HG02642 (cell line): Measurements from ENCODE around the gene ADAM22.

ENCODE experiments used
- ATAC-seq: cut with Tn5 transposase; IDR thresholded peaks from one replicate; pipeline ENCODE4 v1.9.1; 2021; ENCODE audit warnings: mild to moderate bottlenecking; ENCODE audit not compliant: unreplicated experiment, poor library complexity

The ADAM22 gene

DNA sequence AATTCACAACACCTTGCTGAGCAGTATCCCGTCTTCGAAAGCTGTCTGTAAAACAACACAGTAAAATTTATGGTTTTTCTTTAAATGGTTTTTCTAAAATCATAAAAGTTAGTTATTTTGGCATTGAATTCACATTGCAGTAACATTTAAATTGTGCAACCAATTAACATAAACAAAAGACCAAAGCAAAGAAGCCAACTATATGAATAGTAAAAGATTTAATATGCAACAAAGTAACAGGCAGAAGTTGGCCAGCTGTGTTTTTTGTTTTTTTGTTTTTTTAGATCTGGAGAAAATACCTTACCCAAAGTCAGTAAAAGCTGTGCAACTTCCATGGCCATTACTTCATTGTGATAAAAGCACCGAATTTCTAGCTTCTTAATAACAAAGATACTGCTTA is 274.5 kb downstream of the ADAM22 start:
- ATAC-seq: no peak

DNA sequence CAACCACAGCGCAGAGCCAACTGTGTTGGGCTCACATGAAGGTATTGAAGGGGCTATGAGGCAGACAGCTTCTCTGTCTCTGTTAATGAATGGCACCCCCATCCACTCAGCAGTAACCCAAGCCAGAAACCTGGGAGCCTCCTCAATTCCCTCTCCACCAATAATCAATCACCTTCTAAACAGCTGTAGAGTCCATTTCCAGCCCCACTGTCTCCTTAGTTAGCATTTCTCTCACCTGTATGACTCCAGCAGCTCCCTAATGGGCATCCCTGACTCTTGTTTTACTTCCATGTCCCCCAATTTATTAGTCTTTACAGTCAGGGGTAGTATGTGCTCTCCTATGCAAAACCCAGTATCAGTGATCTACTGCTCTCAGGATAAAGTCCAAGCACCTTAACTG is 278.9 kb downstream of the ADAM22 start:
- no peak for ATAC-seq

DNA sequence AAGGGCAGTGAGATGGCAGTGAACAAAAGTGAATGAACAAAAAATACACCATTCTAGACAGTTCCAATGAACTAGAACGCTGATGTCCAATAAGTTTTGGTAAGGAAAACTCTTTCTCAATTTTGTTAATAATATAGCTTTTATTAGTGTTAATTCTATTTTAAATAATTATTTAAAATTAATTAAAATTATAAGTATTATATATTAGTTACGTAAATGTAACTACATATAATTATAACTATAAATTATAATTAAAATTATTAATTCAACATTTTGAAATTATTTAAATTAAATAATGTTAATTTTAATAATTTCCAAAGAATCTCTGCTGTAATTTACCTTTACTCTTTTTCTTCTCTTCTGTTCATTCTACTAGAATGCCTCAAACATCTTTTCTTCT is 280.4 kb downstream of the ADAM22 start:
- no peak for ATAC-seq

DNA sequence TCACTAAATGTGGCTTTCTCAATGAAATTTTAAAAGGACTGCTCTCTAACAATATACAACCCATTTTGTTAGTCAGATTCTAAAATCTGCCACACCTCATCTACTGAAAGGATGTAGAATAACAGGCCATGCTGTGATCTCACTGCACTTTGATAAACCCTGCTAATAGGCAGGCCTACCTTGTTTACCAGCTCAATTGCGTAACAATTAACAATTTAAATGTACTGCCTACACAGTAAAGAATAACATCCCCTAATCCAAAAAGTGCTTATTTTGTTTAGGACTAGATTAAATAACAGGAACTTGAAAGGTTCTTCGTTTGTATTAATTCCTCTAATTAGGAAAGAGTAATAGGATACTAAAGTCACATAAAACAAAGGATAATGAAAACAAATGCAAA is 281.2 kb downstream of the ADAM22 start:
- ATAC-seq: no peak

DNA sequence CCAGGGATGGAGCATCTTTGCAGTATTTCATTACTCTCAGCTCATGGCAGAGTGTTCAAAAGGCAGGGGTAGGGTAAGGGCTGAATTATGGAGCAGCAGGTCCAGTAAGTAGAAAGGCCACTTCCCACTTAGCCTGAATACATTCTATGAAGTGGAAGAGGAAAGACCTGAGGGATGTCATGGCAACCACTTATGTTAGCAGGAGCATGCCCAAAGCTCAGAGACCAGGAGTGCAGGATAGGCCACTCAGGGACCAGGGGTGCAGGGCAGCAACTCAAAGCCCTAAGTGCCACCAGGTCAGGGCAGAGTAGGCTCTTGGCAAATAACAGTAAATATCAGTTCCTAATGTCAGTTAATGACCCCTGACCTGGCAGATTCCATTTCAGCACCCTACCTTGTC is 282.2 kb downstream of the ADAM22 start:
- ATAC-seq: no peak

GRCh38 chr7:88217675-88218428 is 283.8 kb downstream of the ADAM22 start:
- peak; percentile 74 for ATAC-seq

DNA sequence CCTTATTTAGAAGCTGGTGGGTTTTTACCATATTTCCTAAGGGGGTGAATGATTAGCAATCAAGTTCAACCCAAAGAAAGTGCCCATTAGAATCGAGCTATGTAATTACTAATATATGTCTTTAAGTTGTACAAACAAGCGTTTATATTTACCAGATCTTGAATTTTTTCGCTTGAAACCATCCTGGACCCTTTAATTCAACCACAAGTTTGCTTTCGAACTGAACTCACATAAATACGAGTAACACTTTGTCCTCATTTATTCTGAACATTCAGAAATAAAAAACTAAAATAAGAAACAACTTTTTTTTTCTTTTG is 284.3 kb downstream of the ADAM22 start:
- no peak for ATAC-seq

DNA sequence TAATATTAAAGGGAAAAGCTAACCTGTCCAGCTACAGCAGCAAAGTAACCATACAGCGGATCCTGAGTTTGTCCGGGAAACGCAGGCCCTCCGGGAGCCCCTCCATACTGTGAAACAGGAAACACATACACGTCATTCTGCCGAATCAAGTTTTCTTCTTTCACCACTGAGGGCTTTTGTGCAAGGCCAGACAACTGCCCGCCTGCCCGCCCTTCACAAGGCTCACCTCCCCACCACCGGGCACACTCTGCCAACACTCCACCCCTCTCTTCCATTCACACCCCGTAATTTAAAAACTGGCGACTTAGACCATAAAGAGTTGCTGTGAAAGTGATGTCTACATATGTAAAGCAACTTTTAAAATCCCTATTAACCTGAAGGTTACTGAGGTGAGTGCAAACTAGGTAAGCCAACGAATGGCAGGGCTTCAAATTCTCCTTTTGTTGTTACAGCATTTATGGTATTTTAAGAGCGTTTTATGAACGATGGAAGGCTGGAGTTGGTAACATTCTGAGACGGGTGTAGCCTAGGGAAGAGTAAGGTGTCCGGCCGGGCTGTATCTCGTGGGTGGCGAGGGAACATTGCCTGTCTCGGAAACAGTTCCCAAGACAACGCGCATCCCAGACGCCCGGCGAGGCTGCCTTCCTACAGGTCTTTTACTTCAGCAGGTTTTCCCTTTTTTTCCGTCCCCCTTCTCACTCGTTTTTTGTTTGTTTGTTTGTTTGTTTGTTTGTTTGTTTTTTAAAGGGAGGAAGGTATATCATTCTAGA is 285.0 kb downstream of the ADAM22 start:
- ATAC-seq: peak; percentile 32

DNA sequence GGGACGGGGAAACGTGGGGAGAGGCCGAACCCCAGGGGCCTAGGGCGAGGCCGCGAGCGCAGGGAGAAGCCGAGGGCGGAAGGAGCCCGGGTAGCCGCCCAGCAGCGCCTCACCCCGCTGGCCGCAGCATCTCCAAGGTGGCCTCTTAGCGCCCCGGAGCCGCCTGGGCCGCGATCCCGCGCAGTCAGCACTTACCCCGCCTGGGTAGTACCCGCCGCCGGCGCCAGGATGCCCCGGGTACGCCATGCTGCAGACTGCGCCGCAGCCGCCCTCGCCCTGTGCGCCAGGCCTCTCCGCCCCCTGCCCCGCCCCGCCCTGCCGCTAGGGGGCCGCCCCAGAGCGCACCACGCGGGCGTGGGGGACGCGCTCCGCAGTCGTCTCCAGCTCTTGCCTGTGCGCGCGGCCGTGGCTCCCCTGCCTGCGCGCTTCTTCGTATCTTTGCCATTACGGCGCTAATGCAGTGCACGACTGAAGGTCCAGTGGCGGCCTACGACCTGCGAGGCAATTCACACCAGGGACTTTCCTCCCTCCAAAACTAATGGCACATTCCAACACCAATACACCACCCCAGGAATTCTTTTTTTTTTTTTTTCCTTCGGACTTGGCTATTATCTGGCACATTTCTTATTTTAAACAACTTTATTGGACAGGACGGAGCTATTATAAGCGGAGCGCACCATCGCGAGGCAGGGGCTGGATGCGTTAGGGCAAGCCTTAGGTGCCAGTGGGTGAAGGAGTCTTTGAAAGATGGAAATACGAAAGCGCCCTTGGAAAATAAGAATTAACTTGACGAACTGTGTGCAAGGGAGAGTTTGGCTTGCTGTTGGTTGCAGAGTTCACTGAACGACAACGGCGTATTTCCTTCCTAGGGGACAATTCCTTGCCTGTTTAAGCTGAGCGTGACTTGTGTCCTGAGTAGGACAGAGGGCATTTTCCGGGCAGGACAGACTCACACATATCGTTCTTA is 286.0 kb downstream of the ADAM22 start, which contains the start of gene SRI:
TSS of gene SRI (minus strand) at position 258 of the 967 bp plus-strand sequence. CDS start at position 246, 12 bp downstream.
- peak; percentile 78 for ATAC-seq

- ATAC-seq: no peak
These were observed 289.2 kb downstream of the ADAM22 start for GRCh38 chr7:88223265-88223664.

DNA sequence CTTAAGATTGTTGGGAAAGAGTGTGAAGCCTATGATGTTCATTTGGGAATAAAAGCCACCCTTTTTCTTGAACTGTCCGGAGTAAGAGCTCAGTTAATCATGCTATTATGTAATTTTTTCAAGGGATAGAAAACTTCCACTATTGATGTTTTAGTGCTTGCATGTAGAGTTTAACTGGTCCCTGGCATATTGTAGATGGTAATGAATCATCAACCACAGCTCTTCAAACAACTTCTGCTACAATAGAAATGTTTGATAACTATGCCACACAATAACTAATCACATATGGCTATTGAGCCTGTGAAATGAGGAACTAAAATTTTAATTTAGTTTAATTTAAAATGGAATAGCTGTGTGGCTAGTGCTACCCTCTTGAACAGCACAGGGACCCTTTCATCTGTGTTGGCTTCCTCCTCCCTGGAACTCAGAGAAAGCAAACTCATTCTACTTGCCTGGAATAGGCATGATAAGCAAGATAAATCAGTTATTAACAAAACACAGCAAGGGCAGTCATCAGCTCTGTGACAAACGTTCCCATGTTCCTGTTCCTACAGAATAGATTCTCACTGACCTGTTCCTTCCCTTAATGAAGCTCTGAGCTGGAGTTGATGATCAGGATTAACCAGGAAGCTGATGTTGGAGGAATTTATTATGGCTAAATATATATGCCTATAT is 290.7 kb downstream of the ADAM22 start:
- no peak for ATAC-seq

- no peak for ATAC-seq
These were observed 292.1 kb downstream of the ADAM22 start for GRCh38 chr7:88226201-88226600.

DNA sequence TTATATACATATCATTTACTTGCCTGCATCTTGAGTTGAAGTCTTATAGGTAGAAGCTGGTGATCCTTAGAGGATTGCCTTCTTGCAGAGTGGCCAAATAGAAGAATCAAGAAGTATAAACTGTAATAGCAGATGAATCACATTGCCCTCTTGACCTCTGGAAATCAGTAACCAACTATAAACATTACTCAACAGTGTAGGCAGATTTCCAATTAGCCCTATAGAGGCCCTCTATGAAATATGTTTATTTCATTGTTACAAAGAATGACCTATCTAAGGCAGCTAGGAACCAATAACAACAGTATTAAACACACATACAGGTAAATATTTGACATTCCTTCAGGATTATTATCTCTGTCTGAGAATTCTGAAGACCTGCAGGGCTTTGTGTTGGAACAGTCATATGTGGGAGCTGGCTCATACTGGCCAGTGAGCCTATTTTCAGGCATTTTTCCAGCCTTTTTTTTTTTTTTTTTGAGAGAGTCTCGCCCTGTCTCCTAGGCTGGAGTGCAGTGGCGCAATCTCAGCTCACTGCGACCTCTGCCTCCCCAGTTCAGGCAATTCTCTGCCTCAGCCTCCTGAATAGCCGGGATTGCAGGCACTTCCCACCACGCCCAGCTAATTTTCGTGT is 292.9 kb downstream of the ADAM22 start:
- ATAC-seq: no peak

DNA sequence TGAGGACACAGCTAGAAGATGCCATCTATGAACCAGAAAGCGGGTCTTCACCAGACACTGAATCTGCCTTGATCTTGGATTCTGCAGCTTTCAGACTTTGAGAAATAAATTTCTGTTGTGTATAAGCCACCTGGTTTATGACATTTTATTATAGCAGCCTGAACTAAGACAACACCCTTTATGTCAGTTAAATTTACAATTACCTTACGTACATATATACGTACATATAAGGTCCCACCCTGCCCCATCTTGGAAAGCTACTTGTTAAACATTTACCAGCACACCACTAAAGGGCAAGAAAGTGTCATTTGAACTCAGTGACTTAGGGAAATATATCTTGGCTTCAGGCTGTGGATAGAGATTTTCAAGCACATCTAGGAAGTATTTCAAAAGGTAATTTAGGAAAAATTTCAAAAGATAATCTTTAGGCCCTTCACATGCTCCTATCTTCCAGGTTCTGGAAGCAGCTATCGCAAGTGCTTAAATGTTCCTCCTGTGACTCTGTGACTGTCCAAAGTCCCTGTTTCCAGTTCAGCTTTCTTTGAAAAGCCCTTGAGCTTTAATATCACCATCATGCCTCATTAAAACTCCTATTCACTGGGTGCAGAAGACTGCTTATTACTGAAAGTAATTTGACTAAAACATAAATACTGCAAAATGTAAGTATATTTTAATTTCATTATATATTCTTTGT is 295.4 kb downstream of the ADAM22 start:
- no peak for ATAC-seq

DNA sequence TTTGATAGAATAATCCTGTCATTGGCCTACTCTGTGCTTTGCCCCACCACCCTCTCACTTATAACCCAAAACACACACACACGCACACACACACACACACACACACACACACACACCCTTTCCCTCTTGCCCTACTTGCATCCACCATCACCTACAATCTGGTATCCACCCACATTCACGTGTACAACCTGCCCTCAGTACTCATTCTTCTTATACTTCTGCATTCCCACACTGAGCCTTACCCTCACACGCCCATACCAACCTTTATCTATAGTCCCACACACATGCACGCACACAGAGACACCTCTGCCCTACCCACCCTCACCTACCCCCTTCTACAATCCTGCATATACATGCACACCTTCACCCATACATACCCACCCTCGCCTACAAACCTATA is 296.6 kb downstream of the ADAM22 start:
- ATAC-seq: no peak

GRCh38 chr7:88233828-88234227 is 299.8 kb downstream of the ADAM22 start:
- no peak for ATAC-seq

DNA sequence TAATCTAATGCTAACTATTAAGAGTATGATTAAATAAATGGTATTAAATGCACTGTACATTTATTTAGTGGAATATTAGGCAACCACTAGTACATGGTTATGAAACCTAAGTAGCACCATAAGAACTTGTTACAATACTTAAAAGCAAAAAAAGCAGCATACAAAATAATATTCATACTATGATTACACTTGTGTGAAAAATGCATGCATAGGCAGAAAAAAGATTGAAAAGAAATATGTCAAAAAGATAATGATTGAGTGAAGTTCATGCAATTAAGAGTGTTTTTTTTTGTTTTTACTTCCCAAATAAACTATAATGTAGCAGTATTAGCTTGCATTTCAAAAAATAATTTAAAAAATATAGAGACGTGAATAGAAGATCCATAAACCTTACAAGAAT is 305.8 kb downstream of the ADAM22 start:
- ATAC-seq: no peak

DNA sequence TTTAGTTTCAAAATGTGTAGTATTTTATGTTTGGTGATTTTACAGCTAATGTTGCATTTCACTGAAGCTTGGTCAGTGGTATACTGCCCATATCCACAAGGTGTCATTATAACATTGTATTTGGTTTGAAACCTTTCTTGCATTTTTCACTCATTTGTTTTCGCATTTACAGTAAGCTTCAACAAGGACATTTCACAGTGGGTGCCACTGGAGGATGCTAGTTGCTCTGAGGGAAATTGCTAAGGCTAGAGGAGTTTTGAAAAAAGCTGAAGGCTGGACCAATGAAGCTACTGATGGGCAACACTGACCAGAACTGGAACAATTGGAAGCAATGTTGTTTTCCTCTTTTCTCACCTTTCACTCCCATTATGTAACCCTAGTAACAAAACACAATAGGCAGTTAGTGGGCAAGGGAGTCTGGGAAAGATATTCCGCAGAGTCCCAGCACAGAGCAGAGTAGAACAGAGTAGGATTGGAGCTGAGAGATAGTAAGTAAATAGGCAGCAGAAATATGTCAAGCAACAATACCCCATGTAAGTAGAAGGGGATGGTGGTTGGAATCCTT is 309.4 kb downstream of the ADAM22 start:
- peak; percentile 75 for ATAC-seq

DNA sequence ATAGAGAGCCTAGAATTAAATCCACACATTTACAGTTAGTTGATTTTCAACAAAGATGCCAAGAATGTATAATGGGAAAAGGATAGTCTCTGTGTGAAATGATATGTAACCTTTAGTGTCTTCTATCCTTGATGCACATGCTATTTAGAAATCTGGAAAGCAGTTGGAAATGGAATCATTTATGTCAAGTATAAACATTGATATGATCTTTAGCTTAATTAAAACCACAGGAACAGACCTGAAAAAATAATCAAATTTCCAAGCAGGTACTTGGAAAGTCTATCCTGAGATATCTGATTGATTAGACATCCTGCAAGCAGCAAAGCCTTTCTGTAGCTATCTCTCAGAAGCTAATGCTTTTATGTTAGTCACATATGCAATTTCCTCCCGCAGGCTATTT is 310.2 kb downstream of the ADAM22 start:
- no peak for ATAC-seq
